OCI-LY3 (cell line): ENCODE results near the gene HMCN1.

Experiments used
- EZH2phosphoT487 ChIP-seq: fragments of 200-600 bp; shearing (Covaris generic); IDR thresholded peaks from 2 replicates; pipeline ENCODE4 v1.6.1; 2018; ENCODE audit warnings: antibody characterized with exemption, mixed run types, low read depth
- TF ChIP-seq, protein P1 (sequence below): fragments of 200-600, 300-600 bp; sonication (generic); IDR thresholded peaks from 2 replicates; pipeline ENCODE4 v1.5.1; 2014; ENCODE audit warnings: antibody characterized with exemption, low read length, low read depth

- TF ChIP-seq, protein P1, sequence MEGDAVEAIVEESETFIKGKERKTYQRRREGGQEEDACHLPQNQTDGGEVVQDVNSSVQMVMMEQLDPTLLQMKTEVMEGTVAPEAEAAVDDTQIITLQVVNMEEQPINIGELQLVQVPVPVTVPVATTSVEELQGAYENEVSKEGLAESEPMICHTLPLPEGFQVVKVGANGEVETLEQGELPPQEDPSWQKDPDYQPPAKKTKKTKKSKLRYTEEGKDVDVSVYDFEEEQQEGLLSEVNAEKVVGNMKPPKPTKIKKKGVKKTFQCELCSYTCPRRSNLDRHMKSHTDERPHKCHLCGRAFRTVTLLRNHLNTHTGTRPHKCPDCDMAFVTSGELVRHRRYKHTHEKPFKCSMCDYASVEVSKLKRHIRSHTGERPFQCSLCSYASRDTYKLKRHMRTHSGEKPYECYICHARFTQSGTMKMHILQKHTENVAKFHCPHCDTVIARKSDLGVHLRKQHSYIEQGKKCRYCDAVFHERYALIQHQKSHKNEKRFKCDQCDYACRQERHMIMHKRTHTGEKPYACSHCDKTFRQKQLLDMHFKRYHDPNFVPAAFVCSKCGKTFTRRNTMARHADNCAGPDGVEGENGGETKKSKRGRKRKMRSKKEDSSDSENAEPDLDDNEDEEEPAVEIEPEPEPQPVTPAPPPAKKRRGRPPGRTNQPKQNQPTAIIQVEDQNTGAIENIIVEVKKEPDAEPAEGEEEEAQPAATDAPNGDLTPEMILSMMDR, result no peak
- no peak for TF ChIP-seq EZH2phosphoT487
Observed at GRCh38 chr1:185812934-185813333, 78.7 kb downstream of the HMCN1 start.
